Embryonic facial prominence (tissue), 1 donor: Measurements from ENCODE around the gene PGBD1.

Source experiments
- DNase-seq: peaks from one replicate; pipeline ENCODE4 v3.0.0-alpha.2; 2016; ENCODE audit errors: extremely low spot score

PGBD1 gene

GRCh38 chr6:28335040-28335563 is 53.7 kb downstream of the PGBD1 start:
- DNase-seq = no peak

GRCh38 chr6:28335564-28336283 is 54.4 kb downstream of the PGBD1 start, which contains the start of gene ZSCAN31:
Gene ZSCAN31 (minus strand): TSS chr6:28336148. CDS start chr6:28329683, 6,465 bp downstream.
- peak; percentile 96 for DNase-seq

- peak; percentile 54 for DNase-seq
These were observed 55.1 kb downstream of the PGBD1 start for GRCh38 chr6:28336284-28337120.

- no peak for DNase-seq
These were observed 55.7 kb downstream of the PGBD1 start for GRCh38 chr6:28337121-28337520.

- DNase-seq = no peak
These were observed 59.1 kb downstream of the PGBD1 start for GRCh38 chr6:28340310-28341095.

GRCh38 chr6:28343898-28344677 is 62.7 kb downstream of the PGBD1 start:
- no peak for DNase-seq

GRCh38 chr6:28345201-28345600 is 63.8 kb downstream of the PGBD1 start:
- DNase-seq = no peak

GRCh38 chr6:28347119-28347518 is 65.7 kb downstream of the PGBD1 start:
- DNase-seq = no peak

GRCh38 chr6:28349344-28349891 is 68.0 kb downstream of the PGBD1 start:
- DNase-seq = peak; percentile 78

GRCh38 chr6:28349892-28350737 is 68.7 kb downstream of the PGBD1 start, which contains the start of gene ZKSCAN3:
Gene ZKSCAN3 (plus strand): TSS chr6:28349947. CDS start chr6:28359587, 9,640 bp downstream.
- no peak for DNase-seq

GRCh38 chr6:28351087-28351486 is 69.7 kb downstream of the PGBD1 start:
- DNase-seq = no peak

GRCh38 chr6:28351493-28351925 is 70.1 kb downstream of the PGBD1 start:
- DNase-seq = no peak
